Measurements from ENCODE around the gene SGCA. TPM values are rescaled to one million over a fixed set of nuclear protein-coding genes. Genes with fewer than 3 reads are reported as not detected.

Gene SGCA
- total RNA-seq, 1 donor from 2014 or later, result not detected

- peaks cover 79% of the 10 kb centered on the region for H3K4me1 Mint-ChIP-seq
Measured at GRCh38 chr17:50209133-50209471, 43.3 kb downstream of the SGCA start.

GRCh38 chr17:50209472-50210239 is 43.9 kb downstream of the SGCA start:
- Histone ChIP-seq H3K4me2 (peak overlapping the region; percentile 55), H3K4me3 (no peak overlapping the region), H3K79me2 (ENCODE audit: low read depth) (no peaks in the 10 kb centered on the region), H3K36me3 (no peaks in the 10 kb centered on the region), H3K4me1 (peaks cover 46% of the 10 kb centered on the region), H3K9me3 (ENCODE audit: low read depth) (no peaks in the 10 kb centered on the region), H2AFZ (replicated peaks) (no peak overlapping the region), H3F3A (ENCODE audit: low read depth) (peaks cover 21% of the 10 kb centered on the region), H3K27me3 (peaks cover 10% of the 10 kb centered on the region), H3K27ac (no peak overlapping the region), H4K20me1 (ENCODE audit: low read depth) (no peaks in the 10 kb centered on the region), H3K9ac (no peak overlapping the region)
- peak overlapping the region; percentile 72 for H3K4me3 Mint-ChIP-seq
- H3K36me3 Mint-ChIP-seq, result no peaks in the 10 kb centered on the region
- peak; percentile 70 for DNase-seq (ENCODE audit: low spot score)
- H3K4me1 Mint-ChIP-seq, result peaks cover 78% of the 10 kb centered on the region
- no peaks in the 10 kb centered on the region for H3K9me3 Mint-ChIP-seq
- no peak for TF ChIP-seq EZH2 (IDR thresholded peaks at IDR 0.05)
- H3K27ac Mint-ChIP-seq, result peak overlapping the region; percentile 68
- H3K27me3 Mint-ChIP-seq (ENCODE audit: insufficient read depth, low read depth), result peaks cover 11% of the 10 kb centered on the region

More at GRCh38 chr17:50209133-50209471, 43.3 kb downstream of the SGCA start:
- H3K9ac ChIP-seq, result no peak overlapping the region
- Mint-ChIP-seq H3K9me3 (no peaks in the 10 kb centered on the region), H3K36me3 (no peaks in the 10 kb centered on the region), H3K27me3 (ENCODE audit: insufficient read depth, low read depth) (peaks cover 11% of the 10 kb centered on the region), H3K4me3 (peak overlapping the region; percentile 72), H3K27ac (peak overlapping the region; percentile 68)
- DNase-seq (ENCODE audit: low spot score), result no peak
- no peaks in the 10 kb centered on the region for H3K9me3 ChIP-seq (ENCODE audit: low read depth)
- H3K27ac ChIP-seq, result no peak overlapping the region
- no peak for TF ChIP-seq EZH2 (IDR thresholded peaks at IDR 0.05)
- TF ChIP-seq EZH2phosphoT487 (IDR thresholded peaks at IDR 0.05), result no peak
- no peak for TF ChIP-seq CTCF (IDR thresholded peaks at IDR 0.05)
- H3F3A ChIP-seq (ENCODE audit: low read depth), result peaks cover 21% of the 10 kb centered on the region
- H3K4me2 ChIP-seq, result no peak overlapping the region
- H4K20me1 ChIP-seq (ENCODE audit: low read depth), result no peaks in the 10 kb centered on the region
- no peak overlapping the region for H2AFZ ChIP-seq (replicated peaks)
- no peaks in the 10 kb centered on the region for H3K79me2 ChIP-seq (ENCODE audit: low read depth)
- H3K27me3 ChIP-seq, result peaks cover 11% of the 10 kb centered on the region
- H3K4me1 ChIP-seq, result peaks cover 46% of the 10 kb centered on the region
- H3K4me3 ChIP-seq, result no peak overlapping the region
- no peaks in the 10 kb centered on the region for H3K36me3 ChIP-seq

- H3K4me1 ChIP-seq, result peaks cover 43% of the 10 kb centered on the region
- Mint-ChIP-seq H3K4me3 (peak overlapping the region; percentile 69), H3K27ac (peak overlapping the region; percentile 61)
Measured at GRCh38 chr17:50210240-50211225, 44.7 kb downstream of the SGCA start.

More at GRCh38 chr17:50210240-50211225, 44.7 kb downstream of the SGCA start:
- Mint-ChIP-seq H3K27me3 (ENCODE audit: insufficient read depth, low read depth) (peaks cover 13% of the 10 kb centered on the region), H3K9me3 (no peaks in the 10 kb centered on the region), H3K36me3 (no peaks in the 10 kb centered on the region), H3K4me1 (peaks cover 72% of the 10 kb centered on the region)
- H3K79me2 ChIP-seq (ENCODE audit: low read depth), result no peaks in the 10 kb centered on the region
- H3K4me2 ChIP-seq, result peak overlapping the region; percentile 55
- H3F3A ChIP-seq (ENCODE audit: low read depth), result peaks cover 19% of the 10 kb centered on the region
- TF ChIP-seq EZH2 (IDR thresholded peaks at IDR 0.05) (no peak), CTCF (IDR thresholded peaks at IDR 0.05) (no peak), EZH2phosphoT487 (IDR thresholded peaks at IDR 0.05) (no peak)
- H3K4me3 ChIP-seq, result no peak overlapping the region
- peak; percentile 48 for DNase-seq (ENCODE audit: low spot score)
- peaks cover 10% of the 10 kb centered on the region for H3K27me3 ChIP-seq
- H3K9me3 ChIP-seq (ENCODE audit: low read depth), result no peaks in the 10 kb centered on the region
- no peak overlapping the region for H3K9ac ChIP-seq
- H3K27ac ChIP-seq, result no peak overlapping the region
- H3K36me3 ChIP-seq, result no peaks in the 10 kb centered on the region
- no peak overlapping the region for H2AFZ ChIP-seq (replicated peaks)
- no peaks in the 10 kb centered on the region for H4K20me1 ChIP-seq (ENCODE audit: low read depth)
